SU-DHL-6 (cell line): ENCODE results near the gene MGAM2.

Source experiments
- EZH2phosphoT487 ChIP-seq: fragments of 200-600 bp; sonication (generic), shearing (Covaris generic); conservative IDR thresholded peaks from 2 replicates; pipeline ENCODE4 v1.6.1; 2018; ENCODE audit warnings: mild to moderate bottlenecking, antibody characterized with exemption, low read length, moderate library complexity, mixed read lengths
- TF ChIP-seq, protein P1 (sequence below): fragments of 200-600 bp; sonication (generic); IDR thresholded peaks from one replicate; pipeline ENCODE4 v1.5.1; 2017; ENCODE audit warnings: antibody characterized with exemption, mild to moderate bottlenecking, low read length, moderate library complexity; ENCODE audit not compliant: insufficient read depth, poor library complexity, severe bottlenecking

DNA sequence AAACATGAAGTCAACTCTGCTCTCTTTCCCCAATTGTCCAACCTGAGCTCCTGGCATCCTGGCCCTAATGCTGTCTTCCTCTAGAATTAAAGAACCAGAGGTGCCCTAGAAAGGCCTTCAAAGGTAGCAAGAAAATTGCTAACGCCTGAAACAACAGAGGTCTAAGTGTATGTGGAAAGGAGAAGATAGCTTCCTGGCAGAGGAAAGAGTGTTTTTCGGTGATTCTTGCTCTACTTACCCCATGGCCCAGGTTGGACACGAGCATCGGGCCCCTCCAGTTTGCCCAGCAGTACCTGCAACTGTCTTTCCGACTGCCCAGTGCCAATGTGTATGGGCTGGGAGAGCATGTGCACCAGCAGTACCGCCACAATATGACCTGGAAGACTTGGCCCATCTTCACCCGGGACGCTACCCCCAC, 22.2 kb downstream of the MGAM2 start:
- no peak for TF ChIP-seq EZH2phosphoT487
- TF ChIP-seq, protein P1, sequence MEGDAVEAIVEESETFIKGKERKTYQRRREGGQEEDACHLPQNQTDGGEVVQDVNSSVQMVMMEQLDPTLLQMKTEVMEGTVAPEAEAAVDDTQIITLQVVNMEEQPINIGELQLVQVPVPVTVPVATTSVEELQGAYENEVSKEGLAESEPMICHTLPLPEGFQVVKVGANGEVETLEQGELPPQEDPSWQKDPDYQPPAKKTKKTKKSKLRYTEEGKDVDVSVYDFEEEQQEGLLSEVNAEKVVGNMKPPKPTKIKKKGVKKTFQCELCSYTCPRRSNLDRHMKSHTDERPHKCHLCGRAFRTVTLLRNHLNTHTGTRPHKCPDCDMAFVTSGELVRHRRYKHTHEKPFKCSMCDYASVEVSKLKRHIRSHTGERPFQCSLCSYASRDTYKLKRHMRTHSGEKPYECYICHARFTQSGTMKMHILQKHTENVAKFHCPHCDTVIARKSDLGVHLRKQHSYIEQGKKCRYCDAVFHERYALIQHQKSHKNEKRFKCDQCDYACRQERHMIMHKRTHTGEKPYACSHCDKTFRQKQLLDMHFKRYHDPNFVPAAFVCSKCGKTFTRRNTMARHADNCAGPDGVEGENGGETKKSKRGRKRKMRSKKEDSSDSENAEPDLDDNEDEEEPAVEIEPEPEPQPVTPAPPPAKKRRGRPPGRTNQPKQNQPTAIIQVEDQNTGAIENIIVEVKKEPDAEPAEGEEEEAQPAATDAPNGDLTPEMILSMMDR = no peak
